ENCODE results near the gene RPL13.

GRCh38 chr16:89525146-89525913 is 35.2 kb upstream of the RPL13 start:
- TF ChIP-seq CTCF (IDR thresholded peaks at IDR 0.05) (no peak), EP300 (IDR thresholded peaks at IDR 0.05; ENCODE audit: low read depth) (no peak), POLR2AphosphoS5 (IDR thresholded peaks at IDR 0.05) (no peak), POLR2A (IDR thresholded peaks at IDR 0.05) (no peak)
